Astrocyte of the cerebellum (primary cell): Measurements from ENCODE around the gene LGALS8.
"Not testable (repeated sequence)": the region's sequence is repeated elsewhere in the genome, so short reads cannot be mapped to it uniquely, and the experiment has no call there.

ENCODE experiments used
- DNase-seq: peaks from one replicate; pipeline ENCODE4 v3.0.0-alpha.2; 2011; ENCODE audit warnings: low read depth
- H3K4me3 ChIP-seq: 2 replicates; pipeline ENCODE4 v1.5.1; 2011; ENCODE audit warnings: mild to moderate bottlenecking, low read depth, low read length, moderate library complexity
- in situ Hi-C: cut with HindIII; loops from 2 replicates; pipeline ENCODE4 v1.10.0; 2017; ENCODE audit warnings: low sequenced_read_pairs
- TF ChIP-seq, protein P1 (sequence below): IDR thresholded peaks from 2 replicates; pipeline ENCODE4 v1.5.1; 2012; ENCODE audit warnings: low read length, low read depth, moderate library complexity, mild to moderate bottlenecking; ENCODE audit errors: missing control alignments

LGALS8 gene

GRCh38 chr1:236561976-236562375 lies 38.2 kb downstream of the LGALS8 start:
- no peak overlapping the region for H3K4me3 ChIP-seq
- DNase-seq, result no peak
- TF ChIP-seq, protein P1, sequence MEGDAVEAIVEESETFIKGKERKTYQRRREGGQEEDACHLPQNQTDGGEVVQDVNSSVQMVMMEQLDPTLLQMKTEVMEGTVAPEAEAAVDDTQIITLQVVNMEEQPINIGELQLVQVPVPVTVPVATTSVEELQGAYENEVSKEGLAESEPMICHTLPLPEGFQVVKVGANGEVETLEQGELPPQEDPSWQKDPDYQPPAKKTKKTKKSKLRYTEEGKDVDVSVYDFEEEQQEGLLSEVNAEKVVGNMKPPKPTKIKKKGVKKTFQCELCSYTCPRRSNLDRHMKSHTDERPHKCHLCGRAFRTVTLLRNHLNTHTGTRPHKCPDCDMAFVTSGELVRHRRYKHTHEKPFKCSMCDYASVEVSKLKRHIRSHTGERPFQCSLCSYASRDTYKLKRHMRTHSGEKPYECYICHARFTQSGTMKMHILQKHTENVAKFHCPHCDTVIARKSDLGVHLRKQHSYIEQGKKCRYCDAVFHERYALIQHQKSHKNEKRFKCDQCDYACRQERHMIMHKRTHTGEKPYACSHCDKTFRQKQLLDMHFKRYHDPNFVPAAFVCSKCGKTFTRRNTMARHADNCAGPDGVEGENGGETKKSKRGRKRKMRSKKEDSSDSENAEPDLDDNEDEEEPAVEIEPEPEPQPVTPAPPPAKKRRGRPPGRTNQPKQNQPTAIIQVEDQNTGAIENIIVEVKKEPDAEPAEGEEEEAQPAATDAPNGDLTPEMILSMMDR, result no peak
- in situ Hi-C loops, result no loop called here

- no peak for DNase-seq
- no peak overlapping the region for H3K4me3 ChIP-seq
- in situ Hi-C loops, result no loop called here
- TF ChIP-seq, protein P1, result no peak
Observed at GRCh38 chr1:236565530-236565929, 41.7 kb downstream of the LGALS8 start.

DNA sequence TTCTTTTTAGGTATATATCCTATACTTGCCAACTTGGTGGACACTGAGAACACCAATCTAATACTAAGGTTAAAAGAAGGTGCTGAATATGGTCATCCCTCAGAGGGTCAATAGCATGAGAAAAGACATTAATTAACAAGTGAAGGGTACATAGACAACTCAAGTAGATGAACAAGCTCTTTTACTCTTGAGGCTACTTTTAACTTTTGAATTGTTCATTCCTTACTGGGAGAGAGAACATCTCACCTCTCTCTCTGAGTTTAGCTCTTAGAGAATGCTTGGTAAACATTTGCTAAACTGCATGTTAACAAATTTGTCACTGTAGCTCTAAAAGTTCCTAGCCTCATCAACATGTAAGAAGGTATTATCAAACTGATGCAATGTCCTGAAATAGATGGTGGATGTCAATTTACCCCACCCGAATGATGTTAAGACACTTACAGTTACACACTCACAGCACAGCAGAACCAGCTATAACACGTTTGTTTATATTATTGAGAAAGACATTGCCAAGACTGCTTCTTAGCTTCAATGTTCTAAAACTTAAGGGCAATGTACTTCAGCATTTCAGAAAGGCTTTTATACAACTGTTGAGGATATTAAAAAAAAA lies 44.6 kb downstream of the LGALS8 start:
- DNase-seq, result no peak
- TF ChIP-seq, protein P1, result no peak
- in situ Hi-C loops, result no loop called here

GRCh38 chr1:236575523-236575922 lies 51.7 kb downstream of the LGALS8 start:
- no peak overlapping the region for H3K4me3 ChIP-seq
- in situ Hi-C loops, result no loop called here
- TF ChIP-seq, protein P1, result no peak
- DNase-seq, result no peak

More for the DNA sequence above, 44.6 kb downstream of the LGALS8 start:
- no peak overlapping the region for H3K4me3 ChIP-seq

DNA sequence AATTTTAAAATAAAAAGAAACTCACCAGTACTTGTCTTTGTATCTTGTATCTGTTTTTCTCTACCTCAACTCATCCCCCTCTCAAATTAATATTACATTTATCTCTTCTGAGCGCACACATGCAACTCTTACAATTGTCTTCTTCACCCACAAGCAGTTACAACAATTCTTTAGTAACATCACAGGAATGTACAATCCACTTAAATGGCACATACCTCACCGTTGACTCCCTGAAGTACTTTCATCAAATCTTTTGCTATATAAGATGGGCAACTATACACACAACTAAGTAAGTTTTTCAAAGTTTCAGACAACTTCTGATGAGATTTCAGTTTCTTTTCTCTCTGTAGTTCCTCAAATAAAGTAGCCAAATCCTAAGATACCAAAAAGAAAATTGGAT lies 52.2 kb downstream of the LGALS8 start:
- no peak for DNase-seq
- in situ Hi-C loops, result no loop called here
- no peak overlapping the region for H3K4me3 ChIP-seq
- TF ChIP-seq, protein P1, result no peak

- H3K4me3 ChIP-seq, DNase-seq, in situ Hi-C loops: not testable (repeated sequence)
Observed at GRCh38 chr1:236577041-236577440, 53.3 kb downstream of the LGALS8 start.

GRCh38 chr1:236578661-236579060 lies 54.9 kb downstream of the LGALS8 start:
- H3K4me3 ChIP-seq, result no peak overlapping the region
- no peak for DNase-seq
- in situ Hi-C loops, result no loop called here
- TF ChIP-seq, protein P1, result no peak

- in situ Hi-C loops, result not testable (repeated sequence)
Observed at GRCh38 chr1:236580404-236580803, 56.6 kb downstream of the LGALS8 start.

More at GRCh38 chr1:236580404-236580803, 56.6 kb downstream of the LGALS8 start:
- not testable (repeated sequence) for DNase-seq, H3K4me3 ChIP-seq
